Measurements from ENCODE around the gene KDM4B. TPM values are rescaled to one million over a fixed set of nuclear protein-coding genes. Genes with fewer than 3 reads are reported as not detected.
A peak's percentile ranks its signal among the peaks of the same experiment; 100 is the strongest.

KDM4B gene
- total RNA-seq, 1 donor from 2014 or later, result 39.0 TPM

DNA sequence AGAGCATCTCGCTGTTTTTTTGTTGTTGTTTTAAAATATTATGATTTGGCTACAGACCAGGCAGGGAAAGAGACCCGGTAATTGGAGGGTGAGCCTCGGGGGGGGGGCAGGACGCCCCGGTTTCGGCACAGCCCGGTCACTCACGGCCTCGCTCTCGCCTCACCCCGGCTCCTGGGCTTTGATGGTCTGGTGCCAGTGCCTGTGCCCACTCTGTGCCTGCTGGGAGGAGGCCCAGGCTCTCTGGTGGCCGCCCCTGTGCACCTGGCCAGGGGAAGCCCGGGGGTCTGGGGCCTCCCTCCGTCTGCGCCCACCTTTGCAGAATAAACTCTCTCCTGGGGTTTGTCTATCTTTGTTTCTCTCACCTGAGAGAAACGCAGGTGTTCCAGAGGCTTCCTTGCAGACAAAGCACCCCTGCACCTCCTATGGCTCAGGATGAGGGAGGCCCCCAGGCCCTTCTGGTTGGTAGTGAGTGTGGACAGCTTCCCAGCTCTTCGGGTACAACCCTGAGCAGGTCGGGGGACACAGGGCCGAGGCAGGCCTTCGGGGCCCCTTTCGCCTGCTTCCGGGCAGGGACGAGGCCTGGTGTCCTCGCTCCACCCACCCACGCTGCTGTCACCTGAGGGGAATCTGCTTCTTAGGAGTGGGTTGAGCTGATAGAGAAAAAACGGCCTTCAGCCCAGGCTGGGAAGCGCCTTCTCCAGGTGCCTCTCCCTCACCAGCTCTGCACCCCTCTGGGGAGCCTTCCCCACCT lies 183.3 kb downstream of the KDM4B start:
- DNase-seq (peak; percentile 48), ATAC-seq (no peak)
- Histone ChIP-seq H3K9me3 (no peaks in the 10 kb centered on the region), H3K27me3 (no peaks in the 10 kb centered on the region), H3K4me1 (no peaks in the 10 kb centered on the region), H3K36me3 (peaks cover 20% of the 10 kb centered on the region), H3K4me3 (no peak overlapping the region), H3K27ac (no peak overlapping the region)
- intact Hi-C loops (cut with DNase I), result no loop called here
- TF ChIP-seq, protein P1, sequence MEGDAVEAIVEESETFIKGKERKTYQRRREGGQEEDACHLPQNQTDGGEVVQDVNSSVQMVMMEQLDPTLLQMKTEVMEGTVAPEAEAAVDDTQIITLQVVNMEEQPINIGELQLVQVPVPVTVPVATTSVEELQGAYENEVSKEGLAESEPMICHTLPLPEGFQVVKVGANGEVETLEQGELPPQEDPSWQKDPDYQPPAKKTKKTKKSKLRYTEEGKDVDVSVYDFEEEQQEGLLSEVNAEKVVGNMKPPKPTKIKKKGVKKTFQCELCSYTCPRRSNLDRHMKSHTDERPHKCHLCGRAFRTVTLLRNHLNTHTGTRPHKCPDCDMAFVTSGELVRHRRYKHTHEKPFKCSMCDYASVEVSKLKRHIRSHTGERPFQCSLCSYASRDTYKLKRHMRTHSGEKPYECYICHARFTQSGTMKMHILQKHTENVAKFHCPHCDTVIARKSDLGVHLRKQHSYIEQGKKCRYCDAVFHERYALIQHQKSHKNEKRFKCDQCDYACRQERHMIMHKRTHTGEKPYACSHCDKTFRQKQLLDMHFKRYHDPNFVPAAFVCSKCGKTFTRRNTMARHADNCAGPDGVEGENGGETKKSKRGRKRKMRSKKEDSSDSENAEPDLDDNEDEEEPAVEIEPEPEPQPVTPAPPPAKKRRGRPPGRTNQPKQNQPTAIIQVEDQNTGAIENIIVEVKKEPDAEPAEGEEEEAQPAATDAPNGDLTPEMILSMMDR (IDR thresholded peaks at IDR 0.05), result no peak

DNA sequence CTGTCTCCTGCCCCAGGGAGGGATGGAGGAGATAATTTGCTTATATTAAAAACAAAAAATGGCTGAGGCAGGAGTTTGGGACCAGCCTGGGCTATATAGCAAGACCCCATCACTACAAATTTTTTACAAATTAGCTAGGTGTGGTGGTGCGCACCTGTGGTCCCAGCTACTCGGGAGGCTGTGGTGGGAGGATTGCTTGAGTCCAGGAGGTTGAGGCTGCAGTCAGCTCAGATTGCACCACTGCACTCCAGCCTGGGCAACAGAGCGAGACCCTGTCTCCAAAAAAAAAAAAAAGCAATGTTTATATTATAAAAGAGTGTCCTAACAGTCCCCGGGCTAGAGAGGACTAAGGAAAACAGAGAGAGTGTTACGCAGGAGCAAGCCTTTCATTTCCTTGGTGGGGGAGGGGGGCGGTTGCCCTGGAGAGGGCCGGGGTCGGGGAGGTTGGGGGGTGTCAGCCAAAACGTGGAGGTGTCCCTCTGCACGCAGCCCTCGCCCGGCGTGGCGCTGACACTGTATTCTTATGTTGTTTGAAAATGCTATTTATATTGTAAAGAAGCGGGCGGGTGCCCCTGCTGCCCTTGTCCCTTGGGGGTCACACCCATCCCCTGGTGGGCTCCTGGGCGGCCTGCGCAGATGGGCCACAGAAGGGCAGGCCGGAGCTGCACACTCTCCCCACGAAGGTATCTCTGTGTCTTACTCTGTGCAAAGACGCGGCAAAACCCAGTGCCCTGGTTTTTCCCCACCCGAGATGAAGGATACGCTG lies 184.0 kb downstream of the KDM4B start:
- Histone ChIP-seq H3K4me3 (no peak overlapping the region), H3K27me3 (no peaks in the 10 kb centered on the region), H3K9me3 (no peaks in the 10 kb centered on the region), H3K27ac (no peak overlapping the region), H3K4me1 (no peaks in the 10 kb centered on the region), H3K36me3 (peaks cover 18% of the 10 kb centered on the region)
- TF ChIP-seq, protein P1 (IDR thresholded peaks at IDR 0.05), result no peak
- ATAC-seq (no peak), DNase-seq (peak; percentile 52)
- intact Hi-C loops (cut with DNase I), result no loop called here

DNA sequence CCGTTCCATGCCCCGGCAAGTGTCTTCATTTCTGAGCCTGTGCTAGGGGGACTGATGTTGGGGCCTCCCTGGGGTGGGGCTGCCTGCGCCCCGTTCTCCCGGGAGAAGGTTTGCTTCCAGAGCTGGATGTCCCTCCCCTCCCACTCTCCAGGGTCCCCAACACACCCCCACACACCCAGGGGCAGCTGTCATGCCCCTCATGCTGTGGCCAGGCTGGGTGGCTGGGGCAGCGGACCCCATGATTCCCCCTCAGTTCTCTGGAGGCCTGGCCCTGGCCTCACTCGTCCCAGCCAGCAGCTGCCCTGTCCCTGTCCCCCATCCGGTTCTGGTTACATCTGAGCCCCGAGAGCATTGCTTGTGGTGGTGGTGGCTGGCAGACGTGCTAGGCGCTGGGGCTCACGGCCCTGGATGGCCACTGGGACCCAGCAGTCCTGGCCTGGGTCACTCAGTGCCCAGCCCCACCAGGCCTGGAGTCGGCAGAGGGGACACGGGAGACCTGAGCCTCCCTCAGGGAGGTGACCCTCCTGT lies 184.8 kb downstream of the KDM4B start:
- TF ChIP-seq, protein P1 (IDR thresholded peaks at IDR 0.05), result no peak
- Histone ChIP-seq H3K27me3 (no peaks in the 10 kb centered on the region), H3K27ac (no peak overlapping the region), H3K36me3 (peaks cover 18% of the 10 kb centered on the region), H3K4me3 (no peak overlapping the region), H3K4me1 (no peaks in the 10 kb centered on the region), H3K9me3 (peaks cover 6% of the 10 kb centered on the region)
- ATAC-seq, result no peak
- peak; percentile 55 for DNase-seq
- intact Hi-C loops (cut with DNase I), result no loop called here

DNA sequence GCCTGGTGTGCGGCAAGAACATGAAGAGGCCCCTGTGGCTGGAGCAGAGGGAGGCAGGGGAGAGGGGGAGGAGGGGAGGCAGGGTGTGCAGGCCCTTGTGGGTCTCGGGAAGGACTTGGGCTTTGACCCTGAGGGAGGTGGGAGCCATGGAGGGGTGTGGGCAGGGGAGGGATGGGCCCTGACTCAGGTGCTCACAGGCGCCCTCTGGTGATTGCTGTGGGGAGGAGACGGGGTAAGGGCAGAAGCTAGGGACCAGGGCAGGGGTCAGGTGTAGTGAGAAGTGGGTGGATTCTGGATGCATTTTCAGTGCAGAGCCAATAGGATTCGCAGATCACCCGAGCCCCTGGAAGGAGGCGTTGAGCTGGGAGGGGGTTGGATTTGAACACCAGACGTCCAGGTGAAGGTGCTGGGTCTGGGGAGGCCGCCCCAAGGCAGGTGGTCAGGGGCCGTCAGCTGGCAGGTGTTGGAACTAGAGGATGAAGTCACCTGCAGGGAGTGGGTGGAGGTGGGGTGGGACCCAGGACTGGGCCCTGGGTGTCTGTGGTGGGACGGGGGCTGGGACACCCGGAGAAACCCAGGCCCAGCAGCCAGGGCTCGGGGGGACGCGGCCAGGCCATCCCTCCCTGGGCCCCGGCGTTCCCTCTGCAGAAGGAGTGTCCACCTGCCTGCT lies 185.4 kb downstream of the KDM4B start:
- H3K27ac ChIP-seq, result no peak overlapping the region
- H3K36me3 ChIP-seq, result peaks cover 18% of the 10 kb centered on the region
- H3K9me3 ChIP-seq, result peaks cover 8% of the 10 kb centered on the region
- intact Hi-C loops (cut with DNase I), result no loop called here
- ATAC-seq, result peak; percentile 52
- DNase-seq, result peak; percentile 66
- TF ChIP-seq, protein P1 (IDR thresholded peaks at IDR 0.05), result peak; percentile 28
- no peaks in the 10 kb centered on the region for H3K27me3 ChIP-seq
- H3K4me1 ChIP-seq, result no peaks in the 10 kb centered on the region
- no peak overlapping the region for H3K4me3 ChIP-seq

DNA sequence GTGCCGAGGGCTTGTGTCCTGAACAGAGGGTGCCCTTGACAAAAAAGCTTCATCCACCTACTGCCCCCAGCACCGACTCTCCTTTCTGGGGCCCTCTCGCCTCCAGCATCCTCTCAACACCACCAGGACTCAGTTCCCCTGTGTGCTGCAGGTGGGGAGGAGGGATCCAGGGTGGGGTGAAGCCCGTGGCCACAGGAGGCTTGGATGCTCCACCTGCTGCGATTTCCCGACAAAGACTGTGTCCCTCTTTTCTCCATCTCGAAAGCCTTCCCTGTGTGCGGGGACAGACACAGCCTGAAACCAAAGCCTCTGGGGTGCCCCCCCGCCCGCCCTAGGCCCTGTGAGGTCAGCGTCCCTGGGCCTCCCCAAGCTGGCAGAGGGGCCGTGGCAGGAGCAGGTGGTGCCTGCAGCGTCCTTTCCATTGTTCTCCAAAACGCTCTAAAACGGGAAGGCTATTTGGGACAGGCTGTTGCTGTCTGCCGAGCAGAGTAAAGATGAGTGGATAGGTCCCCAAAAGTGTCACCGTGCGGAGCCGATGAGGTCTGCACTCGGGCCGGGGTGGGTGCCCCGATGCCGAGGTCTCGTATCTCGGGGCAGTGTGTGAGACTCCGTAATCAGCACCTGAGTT lies 186.0 kb downstream of the KDM4B start:
- TF ChIP-seq, protein P1 (IDR thresholded peaks at IDR 0.05), result no peak
- intact Hi-C loops (cut with DNase I), result no loop called here
- DNase-seq, result peak; percentile 52

More for the DNA sequence above, 186.0 kb downstream of the KDM4B start:
- ATAC-seq, result no peak
- H3K4me3 ChIP-seq, result no peak overlapping the region
- H3K36me3 ChIP-seq, result peaks cover 17% of the 10 kb centered on the region
- H3K27me3 ChIP-seq, result no peaks in the 10 kb centered on the region
- no peak overlapping the region for H3K27ac ChIP-seq
- no peaks in the 10 kb centered on the region for H3K4me1 ChIP-seq
- H3K9me3 ChIP-seq, result peaks cover 8% of the 10 kb centered on the region

All from upper lobe of right lung (tissue), 1 donor.